GM18508 (cell line): ENCODE measurements around the gene PDE6B.
"Not testable (repeated sequence)": the region's sequence is repeated elsewhere in the genome, so short reads cannot be mapped to it uniquely, and the experiment has no call there.

Experiments
- ATAC-seq: cut with Tn5 transposase; IDR thresholded peaks from one replicate; pipeline ENCODE4 v1.9.1; 2021; ENCODE audit warnings: moderate number of reproducible peaks; ENCODE audit not compliant: insufficient read depth, unreplicated experiment

Gene PDE6B

DNA sequence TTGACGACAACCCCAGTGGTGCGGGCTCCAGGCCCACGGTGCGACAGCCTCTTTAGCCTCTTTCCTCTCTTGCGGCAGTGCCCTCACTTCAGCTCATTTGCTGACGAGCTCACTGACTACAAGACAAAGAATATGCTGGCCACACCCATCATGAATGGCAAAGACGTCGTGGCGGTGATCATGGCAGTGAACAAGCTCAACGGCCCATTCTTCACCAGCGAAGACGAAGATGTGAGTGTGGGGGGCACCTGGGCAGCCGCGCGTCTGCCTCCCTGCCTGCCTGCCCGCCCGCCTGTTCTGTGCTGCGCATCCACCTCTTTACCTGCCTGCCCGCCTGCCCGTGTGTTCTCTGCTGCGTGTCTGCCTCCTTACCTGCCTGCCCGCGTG lies 9.2 kb downstream of the PDE6B start:
- ATAC-seq, result no peak

DNA sequence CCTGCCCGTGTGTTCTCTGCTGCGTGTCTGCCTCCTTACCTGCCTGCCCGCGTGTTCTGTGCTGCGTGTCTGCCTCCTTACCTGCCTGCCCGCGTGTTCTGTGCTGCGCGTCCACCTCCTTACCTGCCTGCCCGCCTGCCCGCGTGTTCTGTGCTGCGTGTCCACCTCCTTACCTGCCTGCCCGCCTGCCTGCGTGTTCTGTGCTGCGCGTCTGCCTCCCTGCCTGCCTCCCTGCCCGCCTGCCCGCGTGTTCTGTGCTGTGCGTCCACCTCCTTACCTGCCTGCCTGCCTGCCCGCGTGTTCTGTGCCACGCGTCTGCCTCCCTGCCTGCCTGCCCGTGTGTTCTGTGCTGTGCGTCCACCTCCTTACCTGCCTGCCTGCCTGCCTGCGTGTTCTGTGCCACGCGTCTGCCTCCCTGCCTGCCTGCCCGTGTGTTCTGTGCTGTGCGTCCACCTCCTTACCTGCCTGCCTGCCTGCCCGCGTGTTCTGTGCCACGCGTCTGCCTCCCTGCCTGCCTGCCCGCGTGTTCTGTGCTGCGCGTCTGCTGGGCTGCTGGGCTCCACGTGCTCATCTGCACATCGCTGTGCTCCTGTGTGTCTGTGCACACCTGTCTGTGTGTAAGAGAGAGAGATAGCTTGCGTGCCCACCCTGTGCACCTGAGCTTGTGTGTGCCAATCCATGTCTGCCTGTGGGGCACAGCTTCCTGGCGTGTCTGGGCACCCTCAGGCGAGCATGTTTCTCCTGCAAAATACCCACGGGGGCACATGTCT lies 9.9 kb downstream of the PDE6B start:
- not testable (repeated sequence) for ATAC-seq

GRCh38 chr4:635851-636627 lies 10.7 kb downstream of the PDE6B start:
- ATAC-seq, result no peak

DNA sequence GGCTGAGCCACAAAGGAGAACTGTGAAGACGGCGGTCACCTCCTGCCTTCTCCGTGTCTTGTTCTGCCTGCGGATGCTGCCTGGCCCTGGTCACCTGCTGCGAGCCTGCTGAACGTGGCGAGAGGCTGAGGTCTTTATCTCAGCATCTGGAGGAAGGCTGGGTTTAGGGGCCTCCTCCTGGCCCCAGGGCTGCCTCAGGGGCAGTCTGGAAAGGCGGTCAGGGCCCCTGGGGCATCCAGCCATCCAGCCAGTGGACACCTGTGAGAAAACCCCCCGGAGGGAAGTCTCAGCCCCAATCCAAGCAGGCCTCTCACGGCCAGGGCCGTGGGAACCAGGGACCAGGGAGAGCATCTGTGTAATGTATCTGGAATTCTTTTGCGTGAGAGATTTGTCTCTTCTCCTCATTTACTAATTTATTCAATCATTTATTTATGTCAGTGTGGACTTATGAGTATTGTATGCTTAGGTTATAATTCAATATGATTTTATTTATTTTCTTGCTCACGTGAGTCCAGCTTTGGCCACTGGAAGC lies 11.3 kb downstream of the PDE6B start:
- no peak for ATAC-seq

DNA sequence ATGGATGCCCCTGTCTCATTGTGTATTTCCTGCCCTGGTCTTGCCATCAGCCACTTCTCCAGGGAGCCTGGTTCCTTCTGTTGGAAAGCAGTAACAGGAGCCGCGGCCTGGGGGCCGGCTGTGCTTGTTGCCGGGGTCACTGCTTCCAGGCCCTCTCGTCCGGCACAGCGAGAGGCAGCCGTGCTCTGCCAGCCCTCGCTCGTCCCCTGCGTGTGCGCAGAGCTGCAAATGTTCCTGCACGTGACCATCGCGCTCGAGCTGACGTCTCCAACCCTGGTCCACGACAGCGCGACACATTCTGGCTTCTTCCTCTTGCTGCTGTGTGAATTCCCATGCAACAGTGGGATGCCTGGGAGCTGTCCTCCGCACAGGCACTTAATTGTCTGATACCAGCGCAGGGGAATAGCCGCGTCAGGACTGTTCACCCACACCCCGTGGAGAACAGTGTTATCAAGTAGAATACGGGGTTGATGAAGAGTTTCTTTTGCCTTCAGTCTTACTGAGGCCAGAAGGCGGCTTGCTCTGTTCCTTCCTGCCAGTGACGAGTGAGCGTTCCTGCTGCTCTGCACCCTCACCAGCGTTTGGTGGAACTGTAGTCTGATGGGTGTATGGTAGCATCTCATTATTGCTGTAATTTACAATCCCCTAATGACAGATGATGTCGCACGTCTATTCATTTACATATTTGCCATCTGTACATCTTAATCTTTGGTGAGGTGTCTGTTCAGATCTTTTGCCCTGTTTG lies 12.3 kb downstream of the PDE6B start:
- ATAC-seq, result no peak

DNA sequence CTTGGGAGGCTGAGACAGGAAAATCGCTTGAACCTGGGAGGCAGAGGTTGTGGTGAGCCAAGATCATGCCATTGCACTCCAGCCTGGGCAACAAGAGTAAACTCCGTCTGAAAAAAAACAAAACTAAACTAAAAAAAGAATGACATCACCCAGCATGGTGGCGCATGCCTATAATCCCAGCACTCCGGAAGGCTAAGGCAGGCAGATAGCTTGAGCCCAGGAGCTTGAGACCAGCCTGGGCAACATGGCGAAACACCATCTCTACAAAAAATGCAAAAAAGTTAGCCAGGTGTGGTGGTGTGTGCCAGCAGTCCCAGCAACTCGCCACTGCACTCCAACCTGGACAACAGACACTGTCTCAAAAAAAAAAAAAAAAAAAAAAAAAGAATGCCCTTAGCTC lies 17.0 kb downstream of the PDE6B start:
- ATAC-seq, result not testable (repeated sequence)

- ATAC-seq, result no peak
Measured at GRCh38 chr4:646460-646859, 21.1 kb downstream of the PDE6B start.

DNA sequence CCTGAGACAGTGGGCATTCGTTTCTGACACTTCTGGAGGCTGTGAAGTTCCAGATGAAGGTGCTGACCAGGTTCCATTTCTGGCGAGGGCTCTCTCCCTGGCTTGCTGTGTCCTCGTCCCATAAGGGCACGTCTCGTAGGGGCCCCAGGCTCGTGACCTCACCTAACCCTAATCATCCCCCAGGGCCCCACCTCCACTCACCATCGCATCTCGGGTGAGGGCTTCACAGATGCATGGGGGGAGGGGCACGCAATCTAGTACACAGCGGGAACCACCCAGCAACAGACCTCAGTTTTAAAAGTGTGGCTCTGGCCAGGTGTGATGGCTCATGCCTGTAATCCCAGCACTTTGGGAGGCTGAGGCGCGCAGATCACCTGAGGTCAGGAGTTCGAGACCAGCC lies 22.1 kb downstream of the PDE6B start:
- ATAC-seq, result no peak

- no peak for ATAC-seq
Measured at GRCh38 chr4:648579-649292, 23.4 kb downstream of the PDE6B start.

DNA sequence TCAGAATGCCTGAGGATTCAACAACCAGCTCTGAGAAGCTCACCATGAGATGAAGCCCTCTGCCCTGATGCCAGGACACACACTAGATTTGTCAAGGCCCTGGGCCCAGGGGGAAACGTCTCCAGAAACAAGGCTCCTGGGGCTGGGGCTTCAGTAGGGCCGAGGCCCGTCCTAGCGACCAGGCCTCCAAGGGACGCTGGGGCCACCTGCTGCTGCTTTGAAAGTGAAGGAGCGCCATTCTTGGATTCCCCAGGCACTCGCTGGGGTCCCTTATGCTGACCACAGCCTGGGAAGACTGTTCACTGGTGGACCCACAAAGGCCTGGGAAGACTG lies 23.9 kb downstream of the PDE6B start:
- ATAC-seq, result no peak

- no peak for ATAC-seq
Measured at GRCh38 chr4:649751-650310, 24.5 kb downstream of the PDE6B start.

DNA sequence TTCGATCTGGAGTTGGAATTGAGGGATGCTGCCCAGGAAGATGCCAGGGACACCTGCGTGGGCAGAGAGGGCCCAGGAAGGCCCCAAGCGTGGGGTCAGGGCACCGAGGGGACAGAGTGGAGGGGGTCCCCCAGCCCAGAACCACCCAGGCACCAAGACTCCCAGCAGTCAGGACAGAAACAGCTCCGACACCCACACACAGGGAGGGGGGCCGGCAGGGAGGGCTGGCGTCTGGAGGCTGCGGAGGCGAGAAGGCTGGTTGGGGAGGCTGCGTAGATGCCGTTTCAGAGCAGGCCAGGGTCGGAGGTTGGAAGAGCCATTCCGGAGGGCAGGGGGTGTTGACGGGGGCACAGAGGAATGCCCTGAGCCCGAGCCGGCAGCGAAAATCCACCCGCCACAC lies 25.1 kb downstream of the PDE6B start:
- ATAC-seq, result no peak

GRCh38 chr4:650951-651883 lies 25.8 kb downstream of the PDE6B start:
- no peak for ATAC-seq

DNA sequence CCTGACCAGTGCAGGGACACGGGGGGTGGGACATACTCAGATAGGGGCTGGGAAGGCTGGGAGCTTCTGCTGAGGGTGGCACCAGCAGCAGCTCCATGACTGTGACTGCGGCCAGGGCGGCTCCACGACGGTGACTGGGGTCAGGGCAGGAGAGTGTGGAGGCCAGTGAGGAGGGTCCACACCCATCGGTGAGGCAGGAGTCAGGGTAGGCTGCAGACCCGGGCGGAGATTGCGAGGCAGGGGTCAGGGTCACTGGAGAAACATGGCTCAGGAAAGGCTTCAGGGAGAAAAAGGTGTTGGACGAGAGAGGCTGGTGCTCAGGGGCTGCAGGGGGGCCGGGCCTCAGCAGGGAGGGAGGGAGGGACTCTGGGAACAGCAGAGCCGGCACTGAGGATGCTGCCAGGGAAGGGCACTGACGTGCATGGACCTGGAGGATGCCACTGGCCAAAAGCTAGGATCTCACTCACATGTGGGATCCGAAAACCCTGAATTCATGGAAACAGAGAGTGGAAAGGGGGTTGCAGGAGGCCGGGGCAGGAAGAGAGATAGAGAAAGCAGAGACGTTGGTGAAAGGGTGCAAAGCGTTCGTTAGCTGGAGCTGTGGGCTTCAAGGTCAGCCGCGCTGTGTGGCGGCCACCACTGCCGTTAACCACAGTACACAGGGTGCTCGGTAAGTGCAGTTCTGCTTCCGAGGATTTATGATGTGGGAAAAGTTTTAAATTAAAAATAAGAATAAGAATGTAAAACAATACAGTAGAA lies 26.7 kb downstream of the PDE6B start:
- ATAC-seq, result no peak

DNA sequence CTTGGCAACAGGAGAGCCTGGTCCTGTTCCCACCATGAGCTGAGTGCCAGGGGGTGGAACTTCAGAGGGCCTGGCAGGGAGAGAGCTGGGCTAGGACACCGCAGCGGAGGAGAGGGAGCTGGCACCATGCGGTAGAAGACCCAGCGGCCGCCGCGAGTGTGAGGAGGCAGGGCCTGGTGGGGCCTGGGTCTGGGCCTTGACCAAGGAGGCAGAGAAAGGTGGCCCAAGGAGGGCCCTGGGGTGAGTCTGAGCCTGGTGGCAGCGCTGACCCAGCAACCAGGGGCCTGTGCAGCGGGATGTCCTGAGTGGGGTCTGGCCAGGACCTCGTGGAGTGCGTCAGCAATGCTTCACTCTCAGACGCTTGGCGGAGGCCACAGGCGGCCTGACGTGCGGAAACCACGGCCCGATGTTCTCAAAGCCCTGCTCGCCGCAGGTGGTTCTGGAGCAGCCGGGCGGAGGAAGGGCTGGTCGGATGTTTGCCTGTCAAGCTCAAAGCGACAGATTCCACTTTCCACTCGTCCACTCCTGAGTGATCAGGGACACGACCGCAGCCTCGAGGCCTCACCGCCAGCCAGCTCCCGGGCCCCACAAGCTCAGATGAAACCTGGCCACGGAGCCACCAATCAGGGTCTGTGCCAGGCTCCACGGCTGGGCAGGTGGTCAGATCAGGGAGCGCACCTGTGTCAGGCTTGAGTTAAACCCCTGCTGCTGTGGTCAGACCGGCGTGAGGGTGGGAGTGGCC lies 27.9 kb downstream of the PDE6B start:
- no peak for ATAC-seq

DNA sequence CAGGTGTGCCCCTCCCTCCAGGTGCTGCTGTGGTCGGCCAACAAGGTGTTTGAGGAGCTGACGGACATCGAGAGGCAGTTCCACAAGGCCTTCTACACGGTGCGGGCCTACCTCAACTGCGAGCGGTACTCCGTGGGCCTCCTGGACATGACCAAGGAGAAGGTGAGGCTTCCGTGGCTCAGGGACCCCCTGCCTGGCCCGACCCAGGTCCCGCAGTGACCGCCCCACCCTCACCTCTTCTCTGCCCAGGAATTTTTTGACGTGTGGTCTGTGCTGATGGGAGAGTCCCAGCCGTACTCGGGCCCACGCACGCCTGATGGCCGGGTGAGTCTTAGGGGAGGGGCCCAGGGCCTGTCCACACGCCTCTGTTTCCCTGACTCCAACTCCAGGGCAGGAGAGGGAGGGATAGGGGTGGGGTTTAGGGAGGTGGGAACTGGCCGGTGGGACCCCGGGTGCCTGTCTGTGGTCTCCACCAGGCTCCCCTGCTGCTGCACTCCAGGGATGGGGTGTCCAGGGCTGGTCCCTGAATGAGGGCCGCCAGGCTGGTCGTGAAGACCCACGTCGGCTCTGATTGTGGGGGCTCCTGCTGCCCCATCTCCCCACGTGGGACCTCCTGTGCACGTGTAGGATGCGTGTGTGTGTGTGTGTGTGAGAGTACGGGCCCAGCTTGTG lies 28.6 kb downstream of the PDE6B start:
- no peak for ATAC-seq

DNA sequence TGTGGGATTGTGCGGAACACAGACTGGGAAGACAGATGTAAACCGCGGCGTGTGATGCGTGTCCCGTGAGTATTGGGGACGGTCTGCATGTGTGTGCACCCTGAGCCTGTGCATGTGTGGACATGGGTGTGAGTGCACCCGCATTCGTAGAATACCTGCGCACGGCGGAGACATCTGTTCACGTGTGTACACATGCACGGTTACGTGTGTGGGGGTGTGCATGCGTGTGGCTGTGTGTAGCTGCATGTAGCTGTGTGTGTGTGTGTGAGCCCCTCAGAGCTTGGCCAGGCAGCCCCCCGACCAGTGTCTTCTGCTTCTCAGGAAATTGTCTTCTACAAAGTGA lies 29.1 kb downstream of the PDE6B start:
- ATAC-seq, result no peak
